Peyer's patch (tissue), 4 donors: Measurements from ENCODE around the gene UCHL5. TPM values are rescaled to one million over a fixed set of nuclear protein-coding genes. Genes with fewer than 3 reads are reported as not detected.

Source experiments
- DNase-seq, 3 donors: peaks; one replicate each; pipeline ENCODE4 v3.0.0-alpha.2; 2017 to 2019
- H3K27ac ChIP-seq, 4 donors: fragments of 200-600 bp; sonication (generic); one replicate each; pipeline ENCODE4 v1.5.1; 2016 to 2019
- H3K27me3 ChIP-seq, 2 donors: fragments of 200-600 bp; sonication (generic); one replicate each; pipeline ENCODE4 v1.5.1; 2019
- H3K36me3 ChIP-seq, 3 donors: fragments of 200-600 bp; sonication (generic); one replicate each; pipeline ENCODE4 v1.5.1; 2016 to 2019
- H3K4me1 ChIP-seq, 4 donors: fragments of 200-600 bp; sonication (generic); one replicate each; pipeline ENCODE4 v1.5.1; 2016 to 2019
- H3K4me3 ChIP-seq, 4 donors: fragments of 200-600 bp; sonication (generic); 1 replicate in 3 of 4; 2 replicates in 1 of 4; pipeline ENCODE4 v1.5.1; 2016 to 2019; ENCODE audit warnings: mild to moderate bottlenecking in 1 of 4
- H3K9me3 ChIP-seq, 4 donors: fragments of 200-600 bp; sonication (generic); one replicate each; pipeline ENCODE4 v1.5.1; 2016 to 2019; ENCODE audit warnings: mild to moderate bottlenecking in 1 of 4
- CTCF ChIP-seq, 6 experiments: fragments of 450-650 bp in 4 of 6; fragments of 200-600 bp in 2 of 6; sonication (generic) in 1 of 6; IDR thresholded peaks; one replicate each; pipeline ENCODE4 v1.5.1; 2017 to 2019; ENCODE audit warnings: antibody characterized with exemption in 6 of 6, mild to moderate bottlenecking in 3 of 6, moderate library complexity in 1 of 6
- POLR2A ChIP-seq, 2 donors: fragments of 450-650 bp; IDR thresholded peaks; one replicate each; pipeline ENCODE4 v1.5.1; 2017; ENCODE audit warnings: antibody characterized with exemption in 2 of 2, mild to moderate bottlenecking in 2 of 2, moderate library complexity in 2 of 2
- total RNA-seq, 4 donors: library from RNA; depleted of rRNA; stranded (reverse); fragments of >200 nt; gene quantifications; one replicate each; pipeline ENCODE4 v1.1.0, GENCODE V29; 2016

Gene UCHL5
- total RNA-seq, result 10 to 100 TPM; 27.9 to 39.6 (median 34.3) TPM

- TF ChIP-seq CTCF (IDR thresholded peaks at IDR 0.05) (peak in 2 of 6 experiments; percentile 1 to 8), POLR2A (IDR thresholded peaks at IDR 0.05) (peak; percentile 53 to 80)
- H3K9me3 ChIP-seq, result no peaks in the 10 kb centered on the region
- no peaks in the 10 kb centered on the region for H3K27me3 ChIP-seq
- peak; percentile 96 to 98 (median 96) for DNase-seq
- H3K36me3 ChIP-seq, result no peaks in the 10 kb centered on the region
- peaks cover 0 to 30% (median 7%) of the 10 kb centered on the region in 4 donors for H3K4me1 ChIP-seq
- H3K27ac ChIP-seq, result peak within 1 kb of the TSS; percentile 87 to 98 (median 96)
- H3K4me3 ChIP-seq, result peak within 1 kb of the TSS; percentile 68 to 88 (median 84)
Observed at GRCh38 chr1:193059282-193060114, at the start of gene UCHL5, which contains the start of gene RO60. Gene UCHL5, minus strand, starts transcription at chr1:193059360. Its CDS starts 100 bp downstream, at chr1:193059260. Gene RO60, plus strand, starts transcription at chr1:193059612. Its CDS starts 9,443 bp downstream, at chr1:193069055.

- DNase-seq, result no peak
- Histone ChIP-seq H3K4me3 (no peak overlapping the region), H3K4me1 (peaks cover 0 to 7% (median 3%) of the 10 kb centered on the region in 4 donors), H3K27ac (no peak overlapping the region), H3K9me3 (no peaks in the 10 kb centered on the region), H3K36me3 (no peaks in the 10 kb centered on the region), H3K27me3 (no peaks in the 10 kb centered on the region)
- no peak for TF ChIP-seq CTCF (IDR thresholded peaks at IDR 0.05)
- no peak for TF ChIP-seq POLR2A (IDR thresholded peaks at IDR 0.05)
Observed at GRCh38 chr1:193108471-193108870, 49.3 kb upstream of the UCHL5 start.

GRCh38 chr1:193105821-193106177 lies 46.6 kb upstream of the UCHL5 start:
- H3K27ac ChIP-seq, result peak overlapping the region; percentile 79 to 96 (median 91)
- no peak for DNase-seq
- TF ChIP-seq CTCF (IDR thresholded peaks at IDR 0.05) (no peak), POLR2A (IDR thresholded peaks at IDR 0.05) (no peak)
- no peaks in the 10 kb centered on the region for H3K9me3 ChIP-seq
- peak overlapping the region; percentile 71 to 97 (median 83) for H3K4me3 ChIP-seq
- no peaks in the 10 kb centered on the region for H3K36me3 ChIP-seq
- peaks cover 0 to 9% (median 4%) of the 10 kb centered on the region in 4 donors for H3K4me1 ChIP-seq
- H3K27me3 ChIP-seq, result no peaks in the 10 kb centered on the region

- DNase-seq, result peak; percentile 72 to 95 (median 92)
- TF ChIP-seq POLR2A (IDR thresholded peaks at IDR 0.05), result peak; percentile 87 to 88
- peak in 2 of 6 experiments; percentile 11 to 17 for TF ChIP-seq CTCF (IDR thresholded peaks at IDR 0.05)
- Histone ChIP-seq H3K27ac (peak within 1 kb of the TSS; percentile 79 to 96 (median 91)), H3K36me3 (peaks cover 0 to 6% (median 0%) of the 10 kb centered on the region in 3 donors), H3K4me1 (peaks cover 0 to 9% (median 4%) of the 10 kb centered on the region in 4 donors), H3K9me3 (no peaks in the 10 kb centered on the region), H3K4me3 (peak within 1 kb of the TSS; percentile 71 to 97 (median 83)), H3K27me3 (no peaks in the 10 kb centered on the region)
Observed at GRCh38 chr1:193104907-193105820, 46.0 kb upstream of the UCHL5 start, which contains the start of gene GLRX2. Gene GLRX2, minus strand, starts transcription at chr1:193105414. Its CDS starts 32 bp downstream, at chr1:193105382.

GRCh38 chr1:193104502-193104906 lies 45.3 kb upstream of the UCHL5 start:
- Histone ChIP-seq H3K9me3 (no peaks in the 10 kb centered on the region), H3K36me3 (peaks cover 0 to 12% (median 0%) of the 10 kb centered on the region in 3 donors), H3K4me3 (peak overlapping the region; percentile 71 to 97 (median 83)), H3K27me3 (no peaks in the 10 kb centered on the region), H3K4me1 (peaks cover 0 to 9% (median 4%) of the 10 kb centered on the region in 4 donors), H3K27ac (peak overlapping the region; percentile 79 to 96 (median 91))
- TF ChIP-seq POLR2A (IDR thresholded peaks at IDR 0.05), result no peak
- TF ChIP-seq CTCF (IDR thresholded peaks at IDR 0.05), result peak in 1 of 6 experiments; percentile 3
- DNase-seq, result peak; percentile 38 to 72 (median 70)
